GM23248 (cell line): ENCODE data around the gene ANKLE2. TPM values are rescaled to one million over a fixed set of nuclear protein-coding genes. Genes with fewer than 3 reads are reported as not detected.

Experiments
- DNase-seq: peaks from one replicate; pipeline ENCODE4 v3.0.0-alpha.2; 2015
- H2AFZ ChIP-seq: fragments of 200-600 bp; sonication (generic); 2 replicates; pipeline ENCODE4 v1.6.1; 2016; ENCODE audit warnings: antibody characterized with exemption
- H3F3A ChIP-seq: fragments of 200-600 bp; sonication (generic); 2 replicates; pipeline ENCODE4 v1.6.1; 2016; ENCODE audit warnings: mild to moderate bottlenecking, antibody characterized with exemption, mixed run types; ENCODE audit not compliant: insufficient read depth
- H3K27ac ChIP-seq: fragments of 200-600 bp; sonication (generic); 2 replicates; pipeline ENCODE4 v1.5.1; 2016; ENCODE audit warnings: mild to moderate bottlenecking
- H3K27me3 ChIP-seq: fragments of 200-600 bp; sonication (generic); replicated peaks from 2 replicates; pipeline ENCODE4 v1.6.1; 2016; ENCODE audit warnings: mild to moderate bottlenecking; ENCODE audit not compliant: insufficient read depth
- H3K36me3 ChIP-seq: fragments of 200-600 bp; sonication (generic); 2 replicates; pipeline ENCODE4 v1.6.1; 2016; ENCODE audit warnings: low read depth, mild to moderate bottlenecking
- H3K4me1 ChIP-seq: fragments of 200-600 bp; sonication (generic); 2 replicates; pipeline ENCODE4 v1.6.1; 2016; ENCODE audit warnings: mild to moderate bottlenecking; ENCODE audit not compliant: insufficient read depth
- H3K4me2 ChIP-seq: fragments of 200-600 bp; sonication (generic); one replicate; pipeline ENCODE4 v1.6.1; 2016; ENCODE audit warnings: mild to moderate bottlenecking; ENCODE audit not compliant: unreplicated experiment
- H3K4me3 ChIP-seq: fragments of 200-600 bp; sonication (generic); 2 replicates; pipeline ENCODE4 v1.5.1; 2016; ENCODE audit warnings: mild to moderate bottlenecking
- H3K79me2 ChIP-seq: fragments of 200-600 bp; sonication (generic); 2 replicates; pipeline ENCODE4 v1.6.1; 2016; ENCODE audit warnings: mild to moderate bottlenecking; ENCODE audit not compliant: insufficient read depth
- H3K9ac ChIP-seq: fragments of 200-600 bp; sonication (generic); 2 replicates; pipeline ENCODE4 v1.6.1; 2016; ENCODE audit warnings: mild to moderate bottlenecking
- H3K9me2 ChIP-seq: fragments of 200-600 bp; sonication (generic); 2 replicates; pipeline ENCODE4 v1.6.1; 2016; ENCODE audit warnings: mixed run types, mild to moderate bottlenecking, moderate library complexity; ENCODE audit not compliant: insufficient read depth
- H3K9me3 ChIP-seq: fragments of 200-600 bp; sonication (generic); one replicate; pipeline ENCODE4 v1.6.1; 2017; ENCODE audit warnings: low read depth
- H4K20me1 ChIP-seq: fragments of 200-600 bp; sonication (generic); 2 replicates; pipeline ENCODE4 v1.6.0; 2016; ENCODE audit not compliant: insufficient read depth
- EZH2 ChIP-seq: fragments of 200-600 bp; sonication (generic); IDR thresholded peaks from 2 replicates; pipeline ENCODE4 v1.6.1; 2018; ENCODE audit warnings: antibody characterized with exemption, mild to moderate bottlenecking; ENCODE audit not compliant: insufficient read depth, poor library complexity, severe bottlenecking
- EZH2phosphoT487 ChIP-seq: fragments of 200-600 bp; sonication (generic); IDR thresholded peaks from 2 replicates; pipeline ENCODE4 v1.6.1; 2018; ENCODE audit warnings: antibody characterized with exemption, moderate library complexity, mild to moderate bottlenecking, low read depth; ENCODE audit not compliant: insufficient read depth
- WGBS, 2 experiments: methylation state at CpG; one replicate each; pipeline ENCODE4 v1.1.6; 2015 to 2017; ENCODE audit warnings: low lambda C conversion rate in 2 of 2, low coverage in 1 of 2; ENCODE audit errors: missing lambda C conversion rate in 2 of 2; 5-methylcytosine and 5-hydroxymethylcytosine counted together
- in situ Hi-C: fragments of 300-500 bp; cut with MboI; formaldehyde crosslinking; loops from 2 replicates; pipeline ENCODE4 v1.15.0; 2020
- polyA plus RNA-seq: library from polyadenylated mRNA; unstranded; fragments of >200 nt; fragmentation: Nextera tagmentation; extraction: Ambion mirVana; gene quantifications from 2 replicates; pipeline ENCODE4 v1.2.1, GENCODE V29; 2016
- total RNA-seq: library from RNA; depleted of rRNA; stranded (reverse); fragments of >200 nt; shearing (Covaris generic); gene quantifications from 2 replicates; pipeline ENCODE4 v1.2.3, GENCODE V29; 2014

The ANKLE2 gene
- total and polyA plus RNA-seq, 2 experiments from 2014 or later: 49.4 to 69.6 TPM

GRCh38 chr12:132730353-132730752, 31.3 kb downstream of the ANKLE2 start:
- Histone ChIP-seq H3K9ac (no peak overlapping the region), H3K27me3 (no peaks in the 10 kb centered on the region), H3K27ac (no peak overlapping the region), H3F3A (peaks cover 49% of the 10 kb centered on the region), H3K4me1 (no peaks in the 10 kb centered on the region), H3K79me2 (peaks cover 50% of the 10 kb centered on the region), H3K9me2 (no peaks in the 10 kb centered on the region), H3K4me3 (no peak overlapping the region), H3K36me3 (peaks cover 59% of the 10 kb centered on the region), H3K9me3 (no peaks in the 10 kb centered on the region), H4K20me1 (no peaks in the 10 kb centered on the region), H2AFZ (no peak overlapping the region), H3K4me2 (no peak overlapping the region)
- DNase-seq: no peak
- in situ Hi-C loops: no loop called here
- no peak for TF ChIP-seq EZH2phosphoT487
- no peak for TF ChIP-seq EZH2
- 89 to 95% methylated on average over 7 to 9 of the region's 11 CpGs for WGBS, 2 experiments

DNA sequence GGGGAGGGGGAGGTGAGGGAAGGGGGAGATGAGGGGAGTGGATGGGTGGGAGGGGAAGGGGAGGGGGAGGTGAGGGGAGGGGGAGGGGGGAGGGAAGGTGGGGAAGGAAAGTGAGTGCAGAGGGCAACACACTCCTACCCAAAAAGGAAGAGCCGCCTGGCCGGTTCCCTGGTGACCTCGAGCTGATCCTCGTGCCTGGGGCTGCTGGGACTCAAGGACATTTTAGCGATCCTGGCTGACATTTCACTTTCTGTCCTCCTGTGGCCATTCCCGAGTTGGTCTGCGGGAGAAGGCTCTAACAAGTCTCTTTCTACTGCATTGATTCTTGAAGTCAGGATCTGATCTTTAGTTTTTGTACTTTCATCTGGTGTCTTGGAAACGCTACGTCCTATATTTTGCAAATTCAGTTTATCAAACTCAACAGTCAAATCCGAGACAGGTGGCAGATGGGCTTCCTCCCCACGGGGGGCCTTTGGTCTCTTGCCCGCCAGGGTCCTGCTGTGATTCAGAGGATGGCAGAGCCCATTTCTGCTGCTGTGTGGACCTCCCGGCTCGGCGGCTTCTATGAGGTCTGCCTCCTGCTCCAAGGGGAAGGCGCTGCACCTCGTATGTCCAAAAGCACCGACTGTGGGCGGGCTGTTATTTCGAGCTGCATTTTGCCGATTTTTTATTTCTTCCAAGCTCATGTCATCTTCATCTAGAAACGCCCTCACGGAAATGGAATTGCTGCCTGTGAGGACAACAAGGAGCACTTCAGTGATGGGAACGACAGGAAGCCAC, 31.9 kb downstream of the ANKLE2 start:
- Histone ChIP-seq H3K36me3 (peaks cover 56% of the 10 kb centered on the region), H3K27me3 (no peaks in the 10 kb centered on the region), H3K9me2 (no peaks in the 10 kb centered on the region), H3K9me3 (no peaks in the 10 kb centered on the region), H3K9ac (no peak overlapping the region), H3F3A (peaks cover 47% of the 10 kb centered on the region), H4K20me1 (no peaks in the 10 kb centered on the region), H3K27ac (no peak overlapping the region), H2AFZ (no peak overlapping the region), H3K4me2 (no peak overlapping the region), H3K4me1 (no peaks in the 10 kb centered on the region), H3K4me3 (no peak overlapping the region), H3K79me2 (peaks cover 50% of the 10 kb centered on the region)
- DNase-seq: peak; percentile 55
- 78 to 83% methylated on average over 24 of the region's 24 CpGs for WGBS, 2 experiments
- no peak for TF ChIP-seq EZH2phosphoT487
- TF ChIP-seq EZH2: no peak
- in situ Hi-C loops: no loop called here

- 91 to 92% methylated on average over 7 of the region's 7 CpGs for WGBS, 2 experiments
- H3K79me2 ChIP-seq: peaks cover 51% of the 10 kb centered on the region
- TF ChIP-seq EZH2phosphoT487: no peak
- no peak for TF ChIP-seq EZH2
- H3K9ac ChIP-seq: no peak overlapping the region
- H2AFZ ChIP-seq: no peak overlapping the region
- no peaks in the 10 kb centered on the region for H3K9me3 ChIP-seq
- H3K27ac ChIP-seq: no peak overlapping the region
- H3F3A ChIP-seq: peaks cover 40% of the 10 kb centered on the region
- in situ Hi-C loops: no loop called here
- peaks cover 52% of the 10 kb centered on the region for H3K36me3 ChIP-seq
- no peaks in the 10 kb centered on the region for H3K4me1 ChIP-seq
- DNase-seq: no peak
- no peaks in the 10 kb centered on the region for H3K27me3 ChIP-seq
- no peak overlapping the region for H3K4me2 ChIP-seq
- no peaks in the 10 kb centered on the region for H4K20me1 ChIP-seq
- H3K4me3 ChIP-seq: no peak overlapping the region
- no peaks in the 10 kb centered on the region for H3K9me2 ChIP-seq
Observed at GRCh38 chr12:132728502-132728901, 33.1 kb downstream of the ANKLE2 start.

DNA sequence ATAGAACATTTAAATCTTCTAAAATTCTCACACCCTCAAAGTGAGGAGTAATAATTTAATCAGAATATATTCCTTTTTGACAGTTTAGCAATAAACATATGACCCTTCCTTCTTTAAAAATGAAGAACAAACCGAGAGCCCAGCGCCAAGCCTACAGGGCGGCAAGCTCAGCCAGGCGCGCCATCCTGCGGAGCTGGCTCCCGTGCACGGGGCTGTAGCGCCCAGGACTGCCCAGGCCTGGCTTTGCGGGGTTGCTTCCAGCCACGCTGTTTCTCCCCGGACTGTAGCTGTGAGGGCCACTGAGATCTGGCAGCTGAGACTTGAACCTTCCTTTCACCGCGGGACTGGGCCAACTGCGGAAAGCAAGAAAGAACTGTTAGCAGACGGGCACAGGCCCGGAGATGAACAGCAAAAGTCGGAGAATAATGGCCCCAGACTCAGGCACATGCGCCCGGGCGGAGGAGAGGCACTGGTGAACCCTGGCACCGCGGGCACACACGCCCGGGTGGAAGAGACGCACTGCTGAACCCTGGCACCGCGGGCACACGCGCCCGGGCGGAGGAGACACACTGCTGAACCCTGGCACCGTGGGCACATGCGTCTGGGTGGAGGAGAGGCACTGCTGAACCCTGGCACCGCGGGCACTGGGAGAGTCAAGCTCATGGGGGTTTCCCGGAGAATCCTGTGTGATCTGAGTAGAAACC, 34.4 kb downstream of the ANKLE2 start:
- WGBS, 2 experiments: 93 to 97% methylated on average over 28 to 37 of the region's 37 CpGs
- Histone ChIP-seq H3K4me2 (no peak overlapping the region), H3K79me2 (peaks cover 59% of the 10 kb centered on the region), H3K9me3 (no peaks in the 10 kb centered on the region), H4K20me1 (no peaks in the 10 kb centered on the region), H3K4me3 (no peak overlapping the region), H3K27ac (no peak overlapping the region), H3K9ac (no peak overlapping the region), H3K27me3 (no peaks in the 10 kb centered on the region), H2AFZ (no peak overlapping the region), H3F3A (peaks cover 50% of the 10 kb centered on the region), H3K36me3 (peaks cover 64% of the 10 kb centered on the region), H3K4me1 (no peaks in the 10 kb centered on the region), H3K9me2 (no peaks in the 10 kb centered on the region)
- DNase-seq: no peak
- TF ChIP-seq EZH2phosphoT487 (no peak), EZH2 (no peak)
- in situ Hi-C loops: no loop called here
